K562 (cell line): Measurements from ENCODE around the gene ST6GALNAC6. TPM values are rescaled to one million over a fixed set of nuclear protein-coding genes. Genes with fewer than 3 reads are reported as not detected.

Source experiments
- ATF1 ChIP-seq, 2 experiments: fragments of 450-650 bp in 1 of 2; IDR thresholded peaks; 2 replicates each; pipeline ENCODE4 v1.6.1; 2016; ENCODE audit warnings: missing compliant biosample characterization in 1 of 2, missing genetic modification characterization in 1 of 2
- BRD4 ChIP-seq: fragments of 200-600 bp; sonication (generic); IDR thresholded peaks from 2 replicates; pipeline ENCODE4 v1.6.1; 2017; ENCODE audit warnings: inconsistent platforms
- BRF2 ChIP-seq: IDR thresholded peaks from 3 replicates; pipeline ENCODE4 v1.6.1; 2011; ENCODE audit warnings: borderline replicate concordance, mild to moderate bottlenecking; ENCODE audit not compliant: insufficient read length, insufficient read depth
- CREB3 ChIP-seq: fragments of 450-650 bp; conservative IDR thresholded peaks from 2 replicates; pipeline ENCODE4 v1.6.1; 2016; ENCODE audit warnings: missing genetic modification characterization, low read depth, mild to moderate bottlenecking, missing compliant biosample characterization, moderate library complexity
- CREM ChIP-seq: IDR thresholded peaks from 2 replicates; pipeline ENCODE4 v1.6.1; 2014; ENCODE audit warnings: antibody characterized with exemption, low read depth
- DPF2 ChIP-seq: fragments of 450-650 bp; IDR thresholded peaks from 2 replicates; pipeline ENCODE4 v1.6.1; 2016
- HMGXB4 ChIP-seq: sonication (generic); formaldehyde crosslinking; IDR thresholded peaks from 2 replicates; pipeline ENCODE4 v1.8.1; 2023; ENCODE audit warnings: mild to moderate bottlenecking, missing genetic modification reagents
- ILK ChIP-seq: fragments of 450-650 bp; IDR thresholded peaks from 2 replicates; pipeline ENCODE4 v1.6.1; 2016; ENCODE audit warnings: missing genetic modification characterization, low read depth, mild to moderate bottlenecking, missing compliant biosample characterization, moderate library complexity, borderline replicate concordance
- NCOA6 ChIP-seq: fragments of 450-650 bp; IDR thresholded peaks from 2 replicates; pipeline ENCODE4 v1.6.1; 2017; ENCODE audit warnings: mild to moderate bottlenecking
- RAD21 ChIP-seq, 2 experiments: fragments of 250-450 bp in 1 of 2; fragments of 450-650 bp in 1 of 2; sonication (Bioruptor Pico) in 1 of 2; formaldehyde crosslinking in 1 of 2; IDR thresholded peaks in 1 of 2; conservative IDR thresholded peaks in 1 of 2; 2 replicates each; pipeline versions ENCODE4 v1.4.0 to v1.8.0; 2020 to 2022; ENCODE audit warnings: mild to moderate bottlenecking in 2 of 2, moderate library complexity in 1 of 2
- RBFOX2 ChIP-seq: fragments of 200-400 bp; formaldehyde crosslinking; IDR thresholded peaks from 2 replicates; pipeline ENCODE4 v1.6.1; 2017; ENCODE audit warnings: low read depth, mild to moderate bottlenecking, low read length, moderate library complexity
- STAT5B ChIP-seq: fragments of 250-450 bp; sonication (Bioruptor Pico); IDR thresholded peaks from 2 replicates; pipeline ENCODE4 v1.8.0; 2021; ENCODE audit warnings: mild to moderate bottlenecking, inconsistent platforms
- TAF1 ChIP-seq: IDR thresholded peaks from 2 replicates; pipeline ENCODE4 v1.6.1; 2011; ENCODE audit warnings: mild to moderate bottlenecking, low read length, moderate library complexity; ENCODE audit not compliant: insufficient read depth, control insufficient read depth, severe bottlenecking; ENCODE audit errors: extremely low read depth
- THAP12 ChIP-seq: fragments of 250-450 bp; sonication (Bioruptor Pico); IDR thresholded peaks from 2 replicates; pipeline ENCODE4 v1.9.0; 2021; ENCODE audit warnings: mild to moderate bottlenecking, inconsistent platforms
- ZNF316 ChIP-seq: fragments of 450-650 bp; IDR thresholded peaks from 2 replicates; pipeline ENCODE4 v1.6.1; 2016
- ZNF740 ChIP-seq, 3 experiments: fragments of 200-800 bp in 1 of 3; sonication (Bioruptor generic) in 1 of 3; sonication (generic) in 1 of 3; formaldehyde crosslinking in 1 of 3; IDR thresholded peaks; 2 replicates each; pipeline versions ENCODE4 v1.6.1 to v1.8.0; 2016 to 2022; ENCODE audit warnings: mild to moderate bottlenecking in 2 of 3, missing compliant biosample characterization in 2 of 3, missing genetic modification characterization in 2 of 3, missing genetic modification reagents in 1 of 3
- ZZZ3 ChIP-seq: fragments of 450-650 bp; IDR thresholded peaks from 2 replicates; pipeline ENCODE4 v1.6.1; 2016; ENCODE audit warnings: antibody characterized with exemption, mild to moderate bottlenecking, moderate library complexity
- polyA plus RNA-seq, 8 experiments: library from polyadenylated mRNA; depleted of rRNA in 4 of 8; stranded (reverse) in 5 of 8; unstranded in 3 of 8; fragments of >200 nt; fragmentation: Nextera tagmentation in 2 of 8; fragmentation: Illumina TruSeq in 1 of 8; extraction: Ambion mirVana in 2 of 8; extraction: Trizol in 1 of 8; gene quantifications; 2 replicates each; pipeline versions ENCODE4 v1.2.1 to v1.2.3, GENCODE V29; 2011 to 2014; ENCODE audit warnings: inconsistent platforms in 1 of 8, missing spikeins in 1 of 8
- total RNA-seq, 7 experiments: library from RNA; depleted of rRNA in 6 of 7; stranded (reverse); fragments of >200 nt in 6 of 7; fragmentation: Illumina TruSeq in 2 of 7; extraction: Trizol in 2 of 7; gene quantifications; 2 replicates each; pipeline versions ENCODE4 v1.2.1 to v1.2.3, GENCODE V29; 2011 to 2021; ENCODE audit warnings: low replicate concordance in 1 of 7

The ST6GALNAC6 gene
- total and polyA plus RNA-seq, 9 of the 15 experiments (the other 6 are each of a cell fraction or from before 2014, with no cell fraction given): 0.13 to 23.0 (median 14.5) TPM

- TF ChIP-seq THAP12 (0 out of 2 replicates have a peak, but pooled peaks have one; percentile 38), BRD4 (no peak), RBFOX2 (peak; percentile 74), ATF1 (CRISPR knock-in tag; IDR thresholded peaks at IDR 0.05) (no peak), ATF1 (tag; IDR thresholded peaks at IDR 0.05) (peak; percentile 43; the same call in 1 of the 2 replicates), ZNF316 (no peak), ZZZ3 (no peak), BRF2 (no peak), STAT5B (CRISPR knock-in tag) (no peak), CREM (peak; percentile 65; the same call in 1 of the 2 replicates), HMGXB4 (no peak), ZNF740 (CRISPR knock-in tag; IDR thresholded peaks at IDR 0.05) (peak; percentile 94), ZNF740 (tag; IDR thresholded peaks at IDR 0.05) (peak in 1 of 2 experiments; percentile 77; a peak in 2 of 4 replicates), DPF2 (peak; percentile 70), RAD21 (CRISPR knock-in tag; conservative IDR thresholded peaks at IDR 0.05 in 1 of 2, IDR thresholded peaks at IDR 0.05 in 1 of 2) (no peak), NCOA6 (no peak), ILK (tag) (no peak), CREB3 (tag) (no peak), TAF1 (peak; percentile 76)
These were observed 4.4 kb upstream of the ST6GALNAC6 start (continued) for GRCh38 chr9:127903557-127904475.
